OCI-LY1 (cell line): ENCODE data around the gene TCEAL4.
"Not testable (repeated sequence)": the region's sequence is repeated elsewhere in the genome, so short reads cannot be mapped to it uniquely, and the experiment has no call there.

Source experiments
- H2AFZ ChIP-seq: fragments of 200-600 bp; sonication (generic), shearing (Covaris generic); 2 replicates; pipeline ENCODE4 v1.6.0; 2014; ENCODE audit warnings: antibody characterized with exemption, mild to moderate bottlenecking, low read length
- H3F3A ChIP-seq: fragments of 200-600 bp; sonication (generic), shearing (Covaris generic); 2 replicates; pipeline ENCODE4 v1.6.0; 2014; ENCODE audit warnings: mild to moderate bottlenecking, antibody characterized with exemption, low read length, moderate library complexity; ENCODE audit not compliant: insufficient read depth
- H3K27ac ChIP-seq: fragments of 200-600 bp; sonication (generic); 2 replicates; pipeline ENCODE4 v1.5.1; 2014; ENCODE audit warnings: low read length, mixed run types, mild to moderate bottlenecking, low read depth; ENCODE audit not compliant: poor library complexity, severe bottlenecking
- H3K27me3 ChIP-seq: fragments of 200-600 bp; sonication (generic); 2 replicates; pipeline ENCODE4 v1.6.0; 2014; ENCODE audit warnings: antibody characterized with exemption, mild to moderate bottlenecking, low read length, moderate library complexity; ENCODE audit not compliant: insufficient read depth
- H3K36me3 ChIP-seq: fragments of 200-600 bp; sonication (generic); 2 replicates; pipeline ENCODE4 v1.6.1; 2014; ENCODE audit warnings: mild to moderate bottlenecking, antibody characterized with exemption, low read length, moderate library complexity, mixed read lengths; ENCODE audit not compliant: insufficient read depth
- H3K4me1 ChIP-seq: fragments of 200-600 bp; sonication (generic); 2 replicates; pipeline ENCODE4 v1.5.1; 2014; ENCODE audit warnings: mild to moderate bottlenecking, low read length, moderate library complexity; ENCODE audit not compliant: insufficient read depth, severe bottlenecking
- H3K4me2 ChIP-seq: fragments of 200-600 bp; sonication (generic), shearing (Covaris generic); 2 replicates; pipeline ENCODE4 v1.6.1; 2014; ENCODE audit warnings: low read length
- H3K4me3 ChIP-seq: fragments of 200-600 bp; sonication (generic); 2 replicates; pipeline ENCODE4 v1.5.1; 2014; ENCODE audit warnings: low read length, low read depth, mild to moderate bottlenecking, mixed read lengths; ENCODE audit not compliant: poor library complexity, severe bottlenecking
- H3K79me2 ChIP-seq: fragments of 200-600 bp; shearing (Covaris generic); 2 replicates; pipeline ENCODE4 v1.6.1; 2016; ENCODE audit warnings: mixed run types, low read length, mixed read lengths; ENCODE audit not compliant: insufficient read depth
- H3K9ac ChIP-seq: fragments of 200-600 bp; sonication (generic), shearing (Covaris generic); 2 replicates; pipeline ENCODE4 v1.6.1; 2014; ENCODE audit warnings: mild to moderate bottlenecking, low read length, mixed read lengths
- H3K9me2 ChIP-seq: fragments of 200-600 bp; sonication (generic), shearing (Covaris generic); 2 replicates; pipeline ENCODE4 v1.6.1; 2014; ENCODE audit warnings: low read depth, mild to moderate bottlenecking, low read length, mixed read lengths
- H3K9me3 ChIP-seq: fragments of 200-600 bp; shearing (Covaris generic); 2 replicates; pipeline ENCODE4 v1.6.1; 2014; ENCODE audit warnings: low read length, mixed read lengths
- H4K20me1 ChIP-seq: fragments of 200-600 bp; sonication (generic), shearing (Covaris generic); 2 replicates; pipeline ENCODE4 v1.6.0; 2016; ENCODE audit warnings: mild to moderate bottlenecking, low read length; ENCODE audit not compliant: insufficient read depth
- EZH2 ChIP-seq: fragments of 200-600 bp; sonication (generic), shearing (Covaris generic); IDR thresholded peaks from 2 replicates; pipeline ENCODE4 v1.8.0; 2017; ENCODE audit warnings: borderline replicate concordance, mixed run types, mild to moderate bottlenecking, antibody characterized with exemption, low read length, moderate library complexity, mixed read lengths
- TF ChIP-seq, protein P1 (sequence below): fragments of 200-600 bp; sonication (generic), shearing (Covaris generic); IDR thresholded peaks from 2 replicates; pipeline ENCODE4 v1.5.1; 2017; ENCODE audit warnings: mild to moderate bottlenecking, antibody characterized with exemption, low read length, moderate library complexity, mixed read lengths

The TCEAL4 gene

DNA sequence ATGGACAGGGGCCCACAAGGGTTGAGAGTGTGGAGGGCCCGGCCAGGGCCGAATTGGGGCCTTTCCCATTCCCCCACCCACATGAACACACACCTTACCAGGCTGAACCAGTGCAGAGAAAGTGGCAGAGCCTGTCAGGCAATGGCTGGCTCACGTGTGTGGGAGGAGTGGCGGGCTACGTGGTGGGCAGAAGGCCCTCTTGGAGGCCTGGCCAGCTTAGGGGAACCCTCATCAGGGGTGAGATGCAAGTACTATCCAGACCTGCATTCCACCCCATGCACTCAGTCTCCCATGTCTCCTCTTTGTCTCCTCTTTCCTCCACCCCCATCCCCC lies 965 bp downstream of the TCEAL4 start:
- peak overlapping the region; percentile 60; the same call in 1 of the 2 replicates for H3K4me2 ChIP-seq
- H3K9me3 ChIP-seq, result no peaks in the 10 kb centered on the region
- peak overlapping the region; percentile 58 for H3K4me3 ChIP-seq
- H2AFZ ChIP-seq, result no peak overlapping the region
- no peaks in the 10 kb centered on the region for H3K79me2 ChIP-seq
- H3F3A ChIP-seq, result no peaks in the 10 kb centered on the region
- H4K20me1 ChIP-seq, result no peaks in the 10 kb centered on the region
- no peaks in the 10 kb centered on the region for H3K36me3 ChIP-seq
- TF ChIP-seq, protein P1, sequence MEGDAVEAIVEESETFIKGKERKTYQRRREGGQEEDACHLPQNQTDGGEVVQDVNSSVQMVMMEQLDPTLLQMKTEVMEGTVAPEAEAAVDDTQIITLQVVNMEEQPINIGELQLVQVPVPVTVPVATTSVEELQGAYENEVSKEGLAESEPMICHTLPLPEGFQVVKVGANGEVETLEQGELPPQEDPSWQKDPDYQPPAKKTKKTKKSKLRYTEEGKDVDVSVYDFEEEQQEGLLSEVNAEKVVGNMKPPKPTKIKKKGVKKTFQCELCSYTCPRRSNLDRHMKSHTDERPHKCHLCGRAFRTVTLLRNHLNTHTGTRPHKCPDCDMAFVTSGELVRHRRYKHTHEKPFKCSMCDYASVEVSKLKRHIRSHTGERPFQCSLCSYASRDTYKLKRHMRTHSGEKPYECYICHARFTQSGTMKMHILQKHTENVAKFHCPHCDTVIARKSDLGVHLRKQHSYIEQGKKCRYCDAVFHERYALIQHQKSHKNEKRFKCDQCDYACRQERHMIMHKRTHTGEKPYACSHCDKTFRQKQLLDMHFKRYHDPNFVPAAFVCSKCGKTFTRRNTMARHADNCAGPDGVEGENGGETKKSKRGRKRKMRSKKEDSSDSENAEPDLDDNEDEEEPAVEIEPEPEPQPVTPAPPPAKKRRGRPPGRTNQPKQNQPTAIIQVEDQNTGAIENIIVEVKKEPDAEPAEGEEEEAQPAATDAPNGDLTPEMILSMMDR, result no peak
- no peak for TF ChIP-seq EZH2
- no peaks in the 10 kb centered on the region for H3K27me3 ChIP-seq
- H3K27ac ChIP-seq, result no peak overlapping the region
- no peak overlapping the region for H3K9ac ChIP-seq
- no peaks in the 10 kb centered on the region for H3K9me2 ChIP-seq
- no peaks in the 10 kb centered on the region for H3K4me1 ChIP-seq

DNA sequence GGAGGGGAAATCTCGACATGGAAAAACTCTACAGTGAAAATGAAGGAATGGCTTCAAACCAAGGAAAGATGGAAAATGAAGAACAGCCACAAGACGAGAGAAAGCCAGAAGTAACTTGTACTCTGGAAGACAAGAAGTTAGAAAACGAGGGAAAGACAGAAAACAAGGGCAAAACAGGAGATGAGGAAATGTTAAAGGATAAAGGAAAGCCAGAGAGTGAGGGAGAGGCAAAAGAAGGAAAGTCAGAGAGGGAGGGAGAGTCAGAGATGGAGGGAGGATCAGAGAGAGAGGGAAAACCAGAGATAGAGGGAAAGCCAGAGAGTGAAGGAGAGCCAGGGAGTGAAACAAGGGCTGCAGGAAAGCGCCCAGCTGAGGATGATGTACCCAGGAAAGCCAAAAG lies 1.3 kb downstream of the TCEAL4 start:
- no peak for TF ChIP-seq EZH2
- TF ChIP-seq, protein P1, result no peak
- H3K4me2 ChIP-seq, result no peak overlapping the region

DNA sequence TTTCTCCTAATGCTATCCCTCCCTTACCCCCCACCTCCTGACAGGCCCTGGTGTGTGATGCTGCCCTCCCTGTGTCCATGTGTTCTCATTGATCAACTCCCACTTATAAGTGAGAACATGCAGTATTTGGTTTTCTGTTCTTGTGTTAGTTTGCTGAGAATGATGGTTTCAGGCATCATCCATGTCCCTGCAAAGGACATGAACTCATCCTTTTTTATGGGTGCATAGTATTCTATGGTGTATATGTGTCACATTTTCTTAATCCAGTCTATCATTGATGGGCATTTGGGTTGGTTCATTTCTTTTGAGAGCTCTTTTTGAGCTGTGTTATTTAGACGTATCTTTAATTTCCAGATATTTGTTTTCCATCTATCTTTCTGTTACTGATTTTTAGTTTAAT lies 7.0 kb downstream of the TCEAL4 start:
- H3K27ac ChIP-seq, H3K9me3 ChIP-seq, H3K4me3 ChIP-seq, H3F3A ChIP-seq, H3K9me2 ChIP-seq, H2AFZ ChIP-seq, H3K27me3 ChIP-seq, H3K36me3 ChIP-seq, H3K4me2 ChIP-seq, H3K4me1 ChIP-seq, H3K9ac ChIP-seq, H4K20me1 ChIP-seq, H3K79me2 ChIP-seq: not testable (repeated sequence)

More for the DNA sequence above, 1.3 kb downstream of the TCEAL4 start:
- Histone ChIP-seq H3K9ac (no peak overlapping the region), H3K4me3 (no peak overlapping the region), H3K9me3 (no peaks in the 10 kb centered on the region), H4K20me1 (no peaks in the 10 kb centered on the region), H3K36me3 (no peaks in the 10 kb centered on the region), H3K4me1 (no peaks in the 10 kb centered on the region), H3K27me3 (no peaks in the 10 kb centered on the region), H2AFZ (no peak overlapping the region), H3K27ac (no peak overlapping the region), H3K9me2 (no peaks in the 10 kb centered on the region), H3F3A (no peaks in the 10 kb centered on the region), H3K79me2 (no peaks in the 10 kb centered on the region)

DNA sequence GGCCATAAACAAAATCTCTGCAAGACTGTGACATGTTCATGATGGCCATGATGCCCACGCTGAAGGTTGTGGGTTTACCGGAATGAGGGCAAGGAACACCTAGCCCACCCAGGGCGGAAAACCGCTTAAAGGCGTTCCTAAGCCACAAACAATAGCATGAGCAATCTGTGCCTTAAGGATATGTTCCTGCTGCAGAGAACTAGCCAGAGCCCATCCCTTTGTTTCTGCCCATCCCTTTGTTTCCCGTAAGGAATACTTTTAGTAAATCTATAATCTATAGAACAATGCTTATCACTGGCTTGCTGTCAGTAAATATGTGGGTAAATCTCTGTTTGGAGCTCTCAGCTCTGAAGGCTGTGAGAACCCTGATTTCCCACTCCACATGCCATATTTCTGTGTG lies 9.9 kb downstream of the TCEAL4 start:
- not testable (repeated sequence) for H3K27ac ChIP-seq, H3K4me3 ChIP-seq, H3K9ac ChIP-seq, H3K9me3 ChIP-seq, H3K9me2 ChIP-seq, H3K36me3 ChIP-seq, H3K4me1 ChIP-seq, H3K79me2 ChIP-seq, H3K27me3 ChIP-seq, H3K4me2 ChIP-seq, H3F3A ChIP-seq, H4K20me1 ChIP-seq, H2AFZ ChIP-seq
